Ovary (tissue), 9 donors: ENCODE data around the gene FA2H. TPM values are rescaled to one million over a fixed set of nuclear protein-coding genes. Genes with fewer than 3 reads are reported as not detected.

Experiments
- DNase-seq, 5 donors: peaks; one replicate each; pipeline ENCODE4 v3.0.0-alpha.2; 2019 to 2020
- H3K27ac ChIP-seq, 2 donors: fragments of 200-600 bp; one replicate each; pipeline versions ENCODE4 v1.5.1 to v1.8.0; 2019 to 2022
- H3K27me3 ChIP-seq: fragments of 200-600 bp; one replicate; pipeline ENCODE4 v1.8.0; 2022
- H3K36me3 ChIP-seq: fragments of 200-600 bp; sonication (generic); one replicate; pipeline ENCODE4 v1.5.1; 2019
- H3K4me1 ChIP-seq: one replicate; pipeline ENCODE4 v1.8.1; 2013; ENCODE audit warnings: mild to moderate bottlenecking, moderate library complexity; ENCODE audit not compliant: insufficient read depth
- H3K4me3 ChIP-seq: fragments of 200-600 bp; sonication (generic); one replicate; pipeline ENCODE4 v1.5.1; 2017
- H3K9me3 ChIP-seq, 2 donors: fragments of 200-600 bp in 1 of 2; sonication (generic) in 1 of 2; one replicate each; pipeline versions ENCODE4 v1.5.1 to v1.8.1; 2013 to 2019; ENCODE audit warnings: mild to moderate bottlenecking in 1 of 2, moderate library complexity in 1 of 2
- EP300 ChIP-seq: sonication (generic); formaldehyde crosslinking; IDR thresholded peaks from one replicate; pipeline ENCODE4 v1.6.1; 2017; ENCODE audit warnings: antibody characterized with exemption
- POLR2A ChIP-seq: fragments of 450-650 bp; IDR thresholded peaks from one replicate; pipeline ENCODE4 v1.6.1; 2017; ENCODE audit warnings: antibody characterized with exemption, mild to moderate bottlenecking, moderate library complexity
- WGBS, 3 donors: extraction: QIAGEN DNeasy Blood & Tissue Kit in 1 of 3; methylation state at CpG; one replicate each; pipeline versions ENCODE4 v1.1.5 to v1.1.7; 2013 to 2017; 5-methylcytosine and 5-hydroxymethylcytosine counted together
- intact Hi-C, 4 donors: fragments of 100-400 bp; cut with DNase I; formaldehyde crosslinking; loops; one replicate each; pipeline versions ENCODE4 v1.11.0 to v1.15.1; 2022 to 2023
- polyA plus RNA-seq, 2 donors: library from polyadenylated mRNA; stranded (reverse); fragments of 200-250 nt in 1 of 2; fragments of 350-450 nt in 1 of 2; fragmentation: Illumina TruSeq in 1 of 2; extraction: RNeasy Lipid Tissue Mini Kit (QIAGEN cat#74804) in 1 of 2; gene quantifications; one replicate each; pipeline ENCODE4 v1.2.3, GENCODE V29; 2013 to 2014
- total RNA-seq, 7 donors: library from RNA; depleted of rRNA in 2 of 7; stranded (reverse); fragments of >200 nt in 2 of 7; fragmentation: NEBNext Ultra II Directional in 3 of 7; extraction: Animal tissue kit (Norgen Biotek cat#: 25700) in 3 of 7; gene quantifications; one replicate each; pipeline versions ENCODE4 v1.1.0 to v1.2.4, GENCODE V29; 2016 to 2023
- TF ChIP-seq, protein P1 (sequence below), 3 donors: fragments of 450-650 bp in 2 of 3; fragments of 200-600 bp in 1 of 3; IDR thresholded peaks; one replicate each; pipeline versions ENCODE4 v1.5.1 to v1.8.0; 2016 to 2022; ENCODE audit warnings: antibody characterized with exemption in 3 of 3, mild to moderate bottlenecking in 1 of 3
- donor health status: DM: no; HTN: no; CAD: no; lungs with moderate emphysema.
- donor health status: DM: no; HTN: no; CAD: no.
- donor health status: Bipolar disorder and iron deficiency.
- donor health status: DM: yes; HTN: yes; CAD: no.
- donor health status: DM: no; HTN: no; CAD: no.
- donor health status: DM: yes; HTN: yes; CAD: no.

FA2H gene
- total and polyA plus RNA-seq, 9 donors: 0.02 to 1.3 (median 0.49) TPM; not detected in 3

DNA sequence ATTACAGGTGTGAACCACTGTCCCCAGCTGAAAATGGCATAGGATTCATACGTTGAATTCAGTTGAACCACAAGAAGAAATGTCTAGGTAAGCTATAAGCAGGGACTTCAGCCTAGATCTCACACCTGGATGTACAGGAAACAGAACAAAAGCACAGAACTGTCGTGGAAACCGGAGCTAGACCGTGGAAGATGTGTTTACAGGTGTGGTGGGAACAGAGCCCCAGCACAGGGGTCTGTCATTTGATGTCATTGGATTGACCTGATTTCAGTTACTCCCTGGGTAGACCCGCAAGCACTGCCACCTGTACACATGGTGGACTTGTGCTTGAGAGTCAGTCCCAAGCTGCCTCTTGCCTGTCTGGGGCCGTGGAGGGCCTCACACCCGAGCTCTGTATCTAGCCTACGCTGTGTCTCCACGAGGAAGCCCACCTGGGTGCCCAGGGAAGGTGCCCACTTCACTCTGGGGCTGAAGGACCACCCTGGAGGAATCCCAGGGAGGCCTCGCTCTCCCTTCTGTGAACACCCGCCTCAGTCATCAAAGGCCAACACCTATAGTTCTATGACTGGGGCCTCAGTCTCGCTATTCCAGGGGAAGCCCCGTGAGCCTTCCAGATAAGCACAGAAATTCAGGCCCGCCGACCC is 41.8 kb downstream of the FA2H start:
- 89 to 91% (median 90%) methylated on average over 15 of the region's 15 CpGs for WGBS, 3 donors
- no peak overlapping the region for H3K27ac ChIP-seq

DNA sequence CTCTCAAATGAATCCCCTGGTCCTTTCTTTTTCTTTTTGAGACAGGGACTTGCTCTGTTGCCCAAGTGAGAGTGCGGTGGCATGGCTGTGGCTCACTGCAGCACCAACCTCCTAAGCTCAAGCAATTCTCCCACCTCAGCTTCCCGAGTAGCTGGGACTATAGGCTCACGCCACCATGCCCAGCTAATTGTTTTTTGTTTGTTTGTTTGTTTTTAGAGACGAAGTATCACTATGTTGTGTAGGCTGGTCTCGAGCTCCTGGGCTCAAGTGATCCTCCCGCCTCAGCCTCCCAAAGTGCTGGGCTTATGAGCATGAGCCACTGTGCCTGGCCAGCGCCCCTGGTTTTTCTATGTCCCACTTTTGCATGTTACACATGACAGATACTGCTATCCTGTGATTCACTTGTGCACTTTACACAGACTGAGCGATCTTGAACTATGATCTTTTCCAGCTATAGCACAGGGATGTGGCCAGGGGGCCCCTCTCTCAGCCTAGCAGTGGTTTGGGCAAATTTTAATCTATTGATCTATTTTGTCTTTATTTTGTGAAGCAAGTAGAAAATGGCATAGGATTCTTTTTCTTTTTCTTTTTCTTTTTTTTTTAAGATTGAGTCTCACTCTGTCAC is 42.7 kb downstream of the FA2H start:
- DNase-seq: no peak
- H3K4me1 ChIP-seq: peaks cover 1% of the 10 kb centered on the region
- no peak overlapping the region for H3K4me3 ChIP-seq
- H3K36me3 ChIP-seq: no peaks in the 10 kb centered on the region
- no peak overlapping the region for H3K27ac ChIP-seq
- no peaks in the 10 kb centered on the region for H3K9me3 ChIP-seq
- intact Hi-C loops: no loop called here
- no peaks in the 10 kb centered on the region for H3K27me3 ChIP-seq
- no peak for TF ChIP-seq EP300
- TF ChIP-seq POLR2A: no peak
- TF ChIP-seq, protein P1, sequence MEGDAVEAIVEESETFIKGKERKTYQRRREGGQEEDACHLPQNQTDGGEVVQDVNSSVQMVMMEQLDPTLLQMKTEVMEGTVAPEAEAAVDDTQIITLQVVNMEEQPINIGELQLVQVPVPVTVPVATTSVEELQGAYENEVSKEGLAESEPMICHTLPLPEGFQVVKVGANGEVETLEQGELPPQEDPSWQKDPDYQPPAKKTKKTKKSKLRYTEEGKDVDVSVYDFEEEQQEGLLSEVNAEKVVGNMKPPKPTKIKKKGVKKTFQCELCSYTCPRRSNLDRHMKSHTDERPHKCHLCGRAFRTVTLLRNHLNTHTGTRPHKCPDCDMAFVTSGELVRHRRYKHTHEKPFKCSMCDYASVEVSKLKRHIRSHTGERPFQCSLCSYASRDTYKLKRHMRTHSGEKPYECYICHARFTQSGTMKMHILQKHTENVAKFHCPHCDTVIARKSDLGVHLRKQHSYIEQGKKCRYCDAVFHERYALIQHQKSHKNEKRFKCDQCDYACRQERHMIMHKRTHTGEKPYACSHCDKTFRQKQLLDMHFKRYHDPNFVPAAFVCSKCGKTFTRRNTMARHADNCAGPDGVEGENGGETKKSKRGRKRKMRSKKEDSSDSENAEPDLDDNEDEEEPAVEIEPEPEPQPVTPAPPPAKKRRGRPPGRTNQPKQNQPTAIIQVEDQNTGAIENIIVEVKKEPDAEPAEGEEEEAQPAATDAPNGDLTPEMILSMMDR (IDR thresholded peaks at IDR 0.05): no peak
- 87 to 96% (median 90%) methylated on average over 8 of the region's 8 CpGs for WGBS, 3 donors

More for the DNA sequence above, 41.8 kb downstream of the FA2H start:
- no peaks in the 10 kb centered on the region for H3K27me3 ChIP-seq
- no peaks in the 10 kb centered on the region for H3K36me3 ChIP-seq
- peaks cover 1% of the 10 kb centered on the region for H3K4me1 ChIP-seq
- TF ChIP-seq EP300 (no peak), POLR2A (no peak)
- TF ChIP-seq, protein P1 (IDR thresholded peaks at IDR 0.05): no peak
- no peak overlapping the region for H3K4me3 ChIP-seq
- no peak for DNase-seq
- no peaks in the 10 kb centered on the region for H3K9me3 ChIP-seq
- intact Hi-C loops: no loop called here

DNA sequence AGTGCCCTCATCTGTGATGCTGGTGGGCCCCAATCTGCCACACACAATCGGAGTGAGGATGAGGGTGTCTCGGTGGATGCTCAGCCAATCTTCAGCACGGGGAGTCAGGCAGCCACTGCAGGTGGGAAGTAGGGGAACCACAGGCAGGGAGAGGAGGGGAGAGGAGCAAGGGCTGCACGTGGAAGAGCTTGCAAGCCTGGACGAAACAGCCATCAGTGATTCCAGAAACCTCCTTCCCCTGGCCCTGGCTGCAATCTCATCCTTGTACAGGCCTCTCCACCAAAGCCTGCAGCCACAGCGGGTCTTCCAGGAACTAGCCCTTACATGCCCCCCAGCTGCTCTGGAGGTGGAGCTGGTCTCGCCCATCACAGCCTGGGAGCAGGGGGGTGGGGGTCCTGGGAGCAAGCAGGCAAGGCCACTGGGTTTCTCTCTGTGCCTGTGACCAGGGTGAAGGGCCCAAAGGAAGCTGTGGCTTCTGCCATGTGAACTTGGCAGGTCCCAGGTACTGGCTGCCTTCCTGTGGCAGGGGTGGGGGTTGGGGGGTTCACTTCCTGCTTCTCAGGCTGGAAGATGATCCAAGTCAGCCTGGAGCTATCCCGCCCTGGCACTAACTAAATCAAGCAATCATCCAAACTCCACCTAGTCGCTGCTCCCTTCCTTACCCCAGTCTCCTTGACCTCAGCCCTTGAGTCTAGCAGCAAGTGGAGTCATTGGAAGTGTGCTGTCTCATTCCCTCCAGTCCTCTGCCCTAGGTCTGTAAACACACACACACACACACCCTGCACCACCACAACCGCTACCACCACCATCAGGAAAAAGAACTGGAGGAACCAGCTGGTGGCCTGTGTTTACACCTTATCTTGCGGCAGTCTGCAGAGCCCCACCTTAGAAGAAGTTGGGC is 44.6 kb downstream of the FA2H start:
- no peak for DNase-seq
- Histone ChIP-seq H3K9me3 (no peaks in the 10 kb centered on the region), H3K27ac (no peak overlapping the region), H3K4me1 (peaks cover 1% of the 10 kb centered on the region), H3K36me3 (no peaks in the 10 kb centered on the region), H3K4me3 (no peak overlapping the region), H3K27me3 (no peaks in the 10 kb centered on the region)
- intact Hi-C loops: no loop called here
- 54 to 58% (median 55%) methylated on average over 11 of the region's 11 CpGs for WGBS, 3 donors
- TF ChIP-seq, protein P1 (IDR thresholded peaks at IDR 0.05): no peak
- no peak for TF ChIP-seq EP300
- no peak for TF ChIP-seq POLR2A

DNA sequence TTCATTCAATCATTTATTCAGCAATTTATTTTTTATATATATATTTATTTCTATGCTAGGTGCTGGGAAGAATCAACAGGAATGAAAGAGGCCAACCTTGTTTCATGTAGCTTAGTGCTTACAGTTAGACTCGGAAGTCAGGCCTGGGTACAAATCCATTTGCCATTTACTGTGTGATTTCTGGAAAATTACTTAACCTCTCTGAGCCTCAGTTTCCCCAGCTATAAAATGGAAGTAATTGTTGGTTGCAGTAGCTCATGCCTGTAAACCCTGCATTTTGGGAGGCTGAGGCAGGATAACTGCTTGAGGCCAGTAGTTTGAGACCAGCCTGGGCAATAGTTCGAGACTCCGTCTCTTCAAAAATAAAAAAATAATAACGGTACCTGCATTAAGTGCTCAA is 46.7 kb downstream of the FA2H start:
- intact Hi-C loops: no loop called here
- no peaks in the 10 kb centered on the region for H3K27me3 ChIP-seq
- H3K27ac ChIP-seq: no peak overlapping the region
- no peak for TF ChIP-seq EP300
- no peaks in the 10 kb centered on the region for H3K9me3 ChIP-seq
- H3K36me3 ChIP-seq: no peaks in the 10 kb centered on the region
- peaks cover 6% of the 10 kb centered on the region for H3K4me1 ChIP-seq
- no peak overlapping the region for H3K4me3 ChIP-seq
- 92 to 95% (median 95%) methylated on average over 4 of the region's 4 CpGs for WGBS, 3 donors
- no peak for DNase-seq
